ENCODE data around the gene ZC3H6.
"Not testable (repeated sequence)": the region's sequence is repeated elsewhere in the genome, so short reads cannot be mapped to it uniquely, and the experiment has no call there.

ZC3H6 gene

DNA sequence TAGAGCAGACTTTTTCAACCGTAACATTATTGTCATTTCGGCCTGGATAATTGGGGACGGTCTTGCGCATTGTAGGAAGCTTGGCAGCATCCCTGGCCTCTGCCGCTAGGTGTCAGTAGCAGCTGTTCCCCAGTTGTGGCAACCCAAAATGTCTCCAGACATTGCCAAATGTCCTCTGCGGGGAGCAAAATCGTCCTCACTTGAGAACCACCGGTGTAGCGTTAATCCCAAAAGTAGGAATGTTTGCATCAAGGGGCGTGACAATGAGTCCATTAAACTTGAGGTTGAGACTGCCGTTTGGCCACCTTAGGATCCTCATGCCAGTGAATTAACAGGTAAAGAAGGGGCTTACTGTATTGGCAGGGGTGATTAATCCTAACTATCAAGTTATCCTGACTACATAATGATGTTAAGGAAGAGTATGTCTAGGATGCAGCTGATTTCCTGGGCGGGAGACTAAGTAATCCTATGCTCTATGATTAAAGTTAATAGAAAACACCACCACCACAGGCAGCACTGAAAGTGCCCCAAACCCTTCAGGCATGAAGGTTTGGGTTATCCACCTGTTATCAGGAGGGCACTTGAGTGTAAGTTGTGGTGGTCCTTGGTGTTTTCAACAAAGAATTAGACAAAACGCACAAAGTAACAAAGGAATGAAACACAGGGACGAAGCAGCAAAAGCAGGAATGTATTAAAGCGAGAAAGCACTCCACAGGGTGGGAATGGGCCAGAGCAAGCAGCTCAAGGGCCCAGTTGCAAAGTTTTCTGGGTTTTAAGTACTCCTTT, 15.7 kb upstream of the ZC3H6 start:
- DNase-seq (ENCODE audit: low spot score in 2 of 2) (peak; percentile 72 to 77), ATAC-seq (replicated peaks; ENCODE audit: extremely low read depth, poor library complexity, severe bottlenecking) (peak; percentile 39)
- H3K9me3 Mint-ChIP-seq, result peaks cover 6% of the 10 kb centered on the region
- H3K4me1 Mint-ChIP-seq, result peaks cover 7% of the 10 kb centered on the region
- H3K4me3 Mint-ChIP-seq, result peak overlapping the region; percentile 54
- H3K27ac Mint-ChIP-seq (ENCODE audit: low read depth), result peak overlapping the region; percentile 58
- H3K36me3 Mint-ChIP-seq (ENCODE audit: insufficient read depth), result peaks cover 6% of the 10 kb centered on the region
- no peaks in the 10 kb centered on the region for H3K27me3 Mint-ChIP-seq

GRCh38 chr2:112260295-112260625, 15.1 kb upstream of the ZC3H6 start:
- no peak overlapping the region for H3K27ac Mint-ChIP-seq (ENCODE audit: low read depth)
- H3K9me3 Mint-ChIP-seq, result peaks cover 6% of the 10 kb centered on the region
- H3K4me1 Mint-ChIP-seq, result peaks cover 7% of the 10 kb centered on the region
- DNase-seq (ENCODE audit: low spot score in 2 of 2) (no peak), ATAC-seq (replicated peaks; ENCODE audit: extremely low read depth, poor library complexity, severe bottlenecking) (no peak)
- H3K36me3 Mint-ChIP-seq (ENCODE audit: insufficient read depth), result peaks cover 2% of the 10 kb centered on the region
- no peaks in the 10 kb centered on the region for H3K27me3 Mint-ChIP-seq
- H3K4me3 Mint-ChIP-seq, result no peak overlapping the region

DNA sequence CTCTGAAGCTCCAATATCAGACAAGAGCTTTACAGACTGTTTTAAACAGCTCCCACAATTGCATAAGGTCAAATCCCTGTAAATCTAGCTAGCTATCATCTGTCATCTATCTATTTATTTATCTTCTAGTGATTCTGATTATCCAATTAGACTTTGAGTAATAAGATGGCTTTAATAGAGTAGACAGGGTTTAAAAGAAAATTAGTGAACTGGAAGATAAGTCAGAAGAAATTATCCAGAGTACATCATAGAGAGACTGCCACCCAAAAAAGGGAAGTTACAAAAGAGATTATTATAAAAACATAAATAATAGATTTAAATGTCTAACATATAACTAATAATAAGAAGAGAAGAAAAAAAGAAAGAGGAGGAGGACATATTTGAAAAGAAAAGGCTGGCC, 12.5 kb upstream of the ZC3H6 start:
- Mint-ChIP-seq H3K9me3 (peaks cover 6% of the 10 kb centered on the region), H3K4me1 (peaks cover 7% of the 10 kb centered on the region), H3K27me3 (no peaks in the 10 kb centered on the region), H3K36me3 (ENCODE audit: insufficient read depth) (no peaks in the 10 kb centered on the region), H3K27ac (ENCODE audit: low read depth) (no peak overlapping the region), H3K4me3 (no peak overlapping the region)
- no peak for DNase-seq (ENCODE audit: low spot score in 2 of 2)
- no peak for ATAC-seq (replicated peaks; ENCODE audit: extremely low read depth, poor library complexity, severe bottlenecking)

- H3K4me1 Mint-ChIP-seq, result no peaks in the 10 kb centered on the region
- H3K27ac Mint-ChIP-seq (ENCODE audit: low read depth), result no peak overlapping the region
- ATAC-seq (replicated peaks; ENCODE audit: extremely low read depth, poor library complexity, severe bottlenecking), result no peak
- peaks cover 8% of the 10 kb centered on the region for H3K9me3 Mint-ChIP-seq
- DNase-seq (ENCODE audit: low spot score in 2 of 2), result no peak
- no peak overlapping the region for H3K4me3 Mint-ChIP-seq
- H3K36me3 Mint-ChIP-seq (ENCODE audit: insufficient read depth), result no peaks in the 10 kb centered on the region
- H3K27me3 Mint-ChIP-seq, result no peaks in the 10 kb centered on the region
Measured at GRCh38 chr2:112268547-112268946, 6.8 kb upstream of the ZC3H6 start.

GRCh38 chr2:112272669-112273068, 2.7 kb upstream of the ZC3H6 start:
- no peak for DNase-seq (ENCODE audit: low spot score in 2 of 2)
- ATAC-seq (replicated peaks; ENCODE audit: extremely low read depth, poor library complexity, severe bottlenecking), result no peak
- Mint-ChIP-seq H3K27ac (ENCODE audit: low read depth) (no peak overlapping the region), H3K4me3 (no peak overlapping the region), H3K27me3 (no peaks in the 10 kb centered on the region), H3K4me1 (no peaks in the 10 kb centered on the region), H3K9me3 (peaks cover 8% of the 10 kb centered on the region), H3K36me3 (ENCODE audit: insufficient read depth) (peaks cover 17% of the 10 kb centered on the region)

GRCh38 chr2:112273349-112273748, 2.0 kb upstream of the ZC3H6 start:
- Mint-ChIP-seq H3K27me3 (no peaks in the 10 kb centered on the region), H3K36me3 (ENCODE audit: insufficient read depth) (peaks cover 17% of the 10 kb centered on the region), H3K4me3 (no peak overlapping the region), H3K27ac (ENCODE audit: low read depth) (no peak overlapping the region), H3K4me1 (no peaks in the 10 kb centered on the region), H3K9me3 (peaks cover 5% of the 10 kb centered on the region)
- no peak for ATAC-seq (replicated peaks; ENCODE audit: extremely low read depth, poor library complexity, severe bottlenecking)
- DNase-seq (ENCODE audit: low spot score in 2 of 2), result no peak

- no peaks in the 10 kb centered on the region for H3K27me3 Mint-ChIP-seq
- no peaks in the 10 kb centered on the region for H3K9me3 Mint-ChIP-seq
- DNase-seq (ENCODE audit: low spot score in 2 of 2), result peak; percentile 68 to 75
- H3K4me1 Mint-ChIP-seq, result peaks cover 13% of the 10 kb centered on the region
- peak overlapping the region; percentile 99 for H3K27ac Mint-ChIP-seq (ENCODE audit: low read depth)
- peaks cover 17% of the 10 kb centered on the region for H3K36me3 Mint-ChIP-seq (ENCODE audit: insufficient read depth)
- peak overlapping the region; percentile 89 for H3K4me3 Mint-ChIP-seq
- ATAC-seq (replicated peaks; ENCODE audit: extremely low read depth, poor library complexity, severe bottlenecking), result peak; percentile 72
Measured at GRCh38 chr2:112275887-112276773, 733 bp downstream of the ZC3H6 start.

DNA sequence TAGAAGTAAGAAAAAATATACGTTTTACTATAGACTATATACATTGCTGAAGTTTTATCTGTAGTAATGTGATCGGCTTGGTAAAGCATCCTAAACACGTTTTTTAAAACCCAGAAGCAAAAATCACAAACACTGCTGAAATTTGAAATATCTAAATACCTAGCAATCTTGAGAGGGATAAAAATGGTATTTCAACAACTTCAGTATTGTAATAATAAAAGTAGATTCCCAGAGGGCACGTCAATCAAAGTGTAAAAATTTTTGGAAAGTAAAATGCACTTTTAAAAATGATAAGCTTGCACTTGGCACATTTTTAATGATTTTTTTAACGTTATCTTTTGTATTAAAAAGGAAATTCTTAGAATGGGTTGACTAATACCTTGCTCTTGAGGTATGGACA, 1.6 kb downstream of the ZC3H6 start:
- H3K9me3 Mint-ChIP-seq, result no peaks in the 10 kb centered on the region
- DNase-seq (ENCODE audit: low spot score in 2 of 2) (no peak), ATAC-seq (replicated peaks; ENCODE audit: extremely low read depth, poor library complexity, severe bottlenecking) (no peak)
- H3K4me1 Mint-ChIP-seq, result peaks cover 18% of the 10 kb centered on the region
- peak overlapping the region; percentile 89 for H3K4me3 Mint-ChIP-seq
- H3K27me3 Mint-ChIP-seq, result no peaks in the 10 kb centered on the region
- H3K27ac Mint-ChIP-seq (ENCODE audit: low read depth), result peak overlapping the region; percentile 99
- peaks cover 17% of the 10 kb centered on the region for H3K36me3 Mint-ChIP-seq (ENCODE audit: insufficient read depth)

DNA sequence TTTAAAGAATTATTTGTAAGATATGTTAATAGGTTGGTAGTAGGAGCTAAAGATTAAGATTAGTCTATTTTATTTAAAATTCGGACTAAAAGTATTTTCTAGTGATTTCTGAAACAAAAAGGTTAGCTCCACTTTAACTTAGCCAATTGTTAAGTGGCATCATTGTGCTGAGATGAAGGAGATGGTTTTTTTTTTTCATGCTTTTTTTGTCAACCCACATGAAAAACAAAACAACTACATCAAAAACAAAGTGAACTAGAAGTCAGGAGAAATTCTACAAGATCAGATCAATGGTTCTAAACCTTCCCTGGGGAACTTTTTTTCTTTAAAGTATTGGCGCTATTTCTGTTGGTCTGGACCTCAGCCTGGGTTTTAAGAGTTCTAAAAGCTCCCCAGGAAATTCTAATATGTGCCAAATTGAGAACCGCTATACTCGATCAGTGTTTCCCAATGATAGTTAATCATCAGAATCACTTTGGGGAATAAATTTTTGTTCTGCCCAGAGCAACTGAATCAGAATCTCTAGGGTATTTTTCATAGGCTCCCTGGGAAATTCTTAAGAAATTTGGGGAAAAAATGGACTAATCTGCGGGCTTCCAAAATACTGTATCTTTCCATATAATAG, 2.3 kb downstream of the ZC3H6 start:
- peaks cover 21% of the 10 kb centered on the region for H3K4me1 Mint-ChIP-seq
- no peaks in the 10 kb centered on the region for H3K9me3 Mint-ChIP-seq
- DNase-seq (ENCODE audit: low spot score in 2 of 2) (no peak), ATAC-seq (replicated peaks; ENCODE audit: extremely low read depth, poor library complexity, severe bottlenecking) (no peak)
- no peak overlapping the region for H3K27ac Mint-ChIP-seq (ENCODE audit: low read depth)
- H3K27me3 Mint-ChIP-seq, result no peaks in the 10 kb centered on the region
- H3K36me3 Mint-ChIP-seq (ENCODE audit: insufficient read depth), result peaks cover 17% of the 10 kb centered on the region
- no peak overlapping the region for H3K4me3 Mint-ChIP-seq

DNA sequence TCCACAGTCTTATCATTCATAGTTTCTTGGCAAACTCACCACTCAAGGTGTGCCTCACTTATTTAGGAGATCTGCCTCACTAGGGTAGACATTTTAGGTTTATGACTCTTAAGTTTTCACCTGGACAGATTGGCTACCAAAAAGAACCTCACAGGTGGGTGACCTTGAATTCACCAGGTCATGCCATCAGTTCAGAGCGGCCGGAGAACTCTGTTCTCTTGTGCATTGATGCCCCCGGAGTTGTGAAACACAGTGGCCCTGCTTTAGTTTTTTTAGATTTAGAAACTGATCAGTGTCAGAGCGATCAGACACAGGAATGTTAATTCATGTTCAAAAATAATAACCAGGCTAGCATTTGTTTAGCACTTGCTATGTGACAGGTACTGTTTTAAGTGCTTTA, 6.7 kb downstream of the ZC3H6 start:
- H3K4me1 Mint-ChIP-seq, result peaks cover 26% of the 10 kb centered on the region
- H3K9me3 Mint-ChIP-seq; H3K27me3 Mint-ChIP-seq; DNase-seq (ENCODE audit: low spot score in 2 of 2); ATAC-seq (replicated peaks; ENCODE audit: extremely low read depth, poor library complexity, severe bottlenecking); H3K4me3 Mint-ChIP-seq; H3K27ac Mint-ChIP-seq (ENCODE audit: low read depth); H3K36me3 Mint-ChIP-seq (ENCODE audit: insufficient read depth): not testable (repeated sequence)

DNA sequence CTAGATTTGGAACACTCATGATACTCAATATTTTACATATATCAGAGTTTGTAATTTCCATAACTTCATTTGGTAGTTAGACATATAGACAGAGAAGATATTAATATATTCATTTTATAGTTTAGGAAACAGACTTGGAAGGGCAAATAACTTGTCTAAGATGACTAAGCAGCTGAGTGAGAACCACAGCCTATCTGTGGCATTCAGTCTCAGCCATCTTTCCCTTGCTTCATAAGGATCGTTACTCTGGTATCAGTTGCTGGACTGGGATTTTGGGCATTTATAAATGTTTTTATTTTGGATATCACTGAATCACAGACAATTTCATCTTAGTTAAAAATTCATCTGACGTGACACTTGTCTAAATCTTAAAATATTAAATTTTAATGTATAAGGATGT, 8.1 kb downstream of the ZC3H6 start:
- H3K4me3 Mint-ChIP-seq; DNase-seq (ENCODE audit: low spot score in 2 of 2); H3K9me3 Mint-ChIP-seq; ATAC-seq (replicated peaks; ENCODE audit: extremely low read depth, poor library complexity, severe bottlenecking); H3K36me3 Mint-ChIP-seq (ENCODE audit: insufficient read depth); H3K27ac Mint-ChIP-seq (ENCODE audit: low read depth); H3K27me3 Mint-ChIP-seq: not testable (repeated sequence)
- H3K4me1 Mint-ChIP-seq, result peaks cover 26% of the 10 kb centered on the region

GRCh38 chr2:112290088-112290487, 14.7 kb downstream of the ZC3H6 start:
- no peak for ATAC-seq (replicated peaks; ENCODE audit: extremely low read depth, poor library complexity, severe bottlenecking)
- Mint-ChIP-seq H3K9me3 (no peaks in the 10 kb centered on the region), H3K4me3 (no peak overlapping the region), H3K27me3 (no peaks in the 10 kb centered on the region), H3K4me1 (peaks cover 6% of the 10 kb centered on the region), H3K36me3 (ENCODE audit: insufficient read depth) (no peaks in the 10 kb centered on the region), H3K27ac (ENCODE audit: low read depth) (no peak overlapping the region)
- DNase-seq (ENCODE audit: low spot score in 2 of 2), result no peak

Data from central memory CD8-positive, alpha-beta T cell (primary cell).